HCT116 (cell line): ENCODE data around the gene KANK3.

Experiments used
- EZH2 ChIP-seq: fragments of 200-600 bp; sonication (generic); IDR thresholded peaks from 2 replicates; pipeline ENCODE4 v1.6.1; 2017; ENCODE audit warnings: antibody characterized with exemption, mixed run types
- TF ChIP-seq, protein P1 (sequence below), 3 experiments: fragments of 200-600 bp in 1 of 3; sonication (generic) in 1 of 3; IDR thresholded peaks in 2 of 3; conservative IDR thresholded peaks in 1 of 3; 2 replicates each; pipeline ENCODE4 v1.5.1; 2012 to 2017; ENCODE audit warnings: low read depth in 2 of 3, low read length in 2 of 3, antibody characterized with exemption in 1 of 3, borderline replicate concordance in 1 of 3, control low read depth in 1 of 3, mild to moderate bottlenecking in 1 of 3, mixed read lengths in 1 of 3, mixed run types in 1 of 3, moderate library complexity in 1 of 3; ENCODE audit not compliant: insufficient read depth in 1 of 3
- TF ChIP-seq, protein P2 (sequence below): IDR thresholded peaks from 2 replicates; pipeline ENCODE4 v1.6.1; 2012

DNA sequence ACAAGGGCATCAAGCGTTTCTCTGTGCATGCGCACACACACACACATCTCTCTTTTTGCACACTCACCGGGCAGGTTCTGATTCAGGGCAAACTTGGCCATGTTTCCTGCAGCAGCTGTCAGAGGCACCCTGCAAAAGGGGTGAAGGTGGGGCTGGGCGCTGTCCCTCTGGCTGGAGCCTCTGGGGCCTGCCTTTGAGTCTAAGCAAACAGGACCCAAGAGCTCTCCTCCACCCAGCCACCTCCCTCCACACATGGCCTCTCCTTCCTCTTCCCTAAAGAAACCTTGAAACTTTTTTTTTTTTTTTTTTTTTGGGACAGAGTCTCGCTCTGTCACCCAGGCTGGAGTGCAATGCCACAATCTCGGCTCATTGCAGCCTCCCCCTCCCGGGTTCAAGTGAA is 5.3 kb downstream of the KANK3 start:
- TF ChIP-seq, protein P1, sequence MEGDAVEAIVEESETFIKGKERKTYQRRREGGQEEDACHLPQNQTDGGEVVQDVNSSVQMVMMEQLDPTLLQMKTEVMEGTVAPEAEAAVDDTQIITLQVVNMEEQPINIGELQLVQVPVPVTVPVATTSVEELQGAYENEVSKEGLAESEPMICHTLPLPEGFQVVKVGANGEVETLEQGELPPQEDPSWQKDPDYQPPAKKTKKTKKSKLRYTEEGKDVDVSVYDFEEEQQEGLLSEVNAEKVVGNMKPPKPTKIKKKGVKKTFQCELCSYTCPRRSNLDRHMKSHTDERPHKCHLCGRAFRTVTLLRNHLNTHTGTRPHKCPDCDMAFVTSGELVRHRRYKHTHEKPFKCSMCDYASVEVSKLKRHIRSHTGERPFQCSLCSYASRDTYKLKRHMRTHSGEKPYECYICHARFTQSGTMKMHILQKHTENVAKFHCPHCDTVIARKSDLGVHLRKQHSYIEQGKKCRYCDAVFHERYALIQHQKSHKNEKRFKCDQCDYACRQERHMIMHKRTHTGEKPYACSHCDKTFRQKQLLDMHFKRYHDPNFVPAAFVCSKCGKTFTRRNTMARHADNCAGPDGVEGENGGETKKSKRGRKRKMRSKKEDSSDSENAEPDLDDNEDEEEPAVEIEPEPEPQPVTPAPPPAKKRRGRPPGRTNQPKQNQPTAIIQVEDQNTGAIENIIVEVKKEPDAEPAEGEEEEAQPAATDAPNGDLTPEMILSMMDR (IDR thresholded peaks at IDR 0.05 in 2 of 3, conservative IDR thresholded peaks at IDR 0.05 in 1 of 3; ENCODE audit: borderline replicate concordance in 1 of 3, insufficient read depth in 1 of 3, low read depth in 2 of 3, low read length in 2 of 3) = no peak
- no peak for TF ChIP-seq EZH2
- TF ChIP-seq, protein P2, sequence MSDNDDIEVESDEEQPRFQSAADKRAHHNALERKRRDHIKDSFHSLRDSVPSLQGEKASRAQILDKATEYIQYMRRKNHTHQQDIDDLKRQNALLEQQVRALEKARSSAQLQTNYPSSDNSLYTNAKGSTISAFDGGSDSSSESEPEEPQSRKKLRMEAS = no peak
